DMS153 treated with DMSO at 0.1 percent for 48 hours (cell line): ENCODE results near the gene RAN.
"Not testable (repeated sequence)": the region's sequence is repeated elsewhere in the genome, so short reads cannot be mapped to it uniquely, and the experiment has no call there.

Source experiments
- DNase-seq: peaks from one replicate; lab custom pipeline; 2025; ENCODE audit not compliant: unreplicated experiment; lab: John Stamatoyannopoulos, UW

RAN gene

GRCh38 chr12:130871286-130872178 lies at the start of gene RAN:
Gene RAN, plus strand, starts transcription at chr12:130872066. Its CDS starts 528 bp downstream, at chr12:130872594.
- DNase-seq, result peak; percentile 74

- DNase-seq, result no peak
Measured at GRCh38 chr12:130825771-130826150, 46.1 kb upstream of the RAN start.

DNA sequence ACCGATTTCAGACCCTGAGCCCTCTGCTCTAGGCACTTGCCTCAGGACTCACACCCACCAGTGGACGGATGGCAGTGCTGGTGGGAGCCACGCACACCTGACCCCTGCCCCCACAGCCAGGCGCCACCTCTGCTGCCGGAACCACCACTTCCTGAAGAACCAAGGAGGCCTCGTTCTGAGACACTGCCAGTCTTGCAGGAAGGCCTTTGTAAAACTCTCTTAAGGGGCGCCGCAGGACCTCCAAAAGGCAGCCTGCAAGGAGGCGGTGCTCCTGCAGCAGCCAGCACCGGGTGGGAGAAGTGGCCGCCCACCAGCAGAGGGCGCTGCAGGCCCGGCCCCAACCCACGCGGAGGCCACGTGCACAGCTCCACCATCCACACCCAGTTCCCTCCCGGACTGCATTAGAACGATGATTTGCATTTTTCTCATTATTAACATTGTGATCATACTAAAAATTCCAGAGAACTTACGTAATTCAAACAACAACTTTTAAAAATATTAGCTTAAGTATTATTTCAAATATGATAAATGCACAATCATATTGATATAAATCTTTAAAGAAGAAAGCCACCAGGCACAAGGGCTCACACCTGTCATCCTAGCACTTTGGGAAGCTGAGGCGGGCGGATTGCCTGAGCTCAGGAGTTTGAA lies 45.6 kb upstream of the RAN start:
- DNase-seq, result no peak

DNA sequence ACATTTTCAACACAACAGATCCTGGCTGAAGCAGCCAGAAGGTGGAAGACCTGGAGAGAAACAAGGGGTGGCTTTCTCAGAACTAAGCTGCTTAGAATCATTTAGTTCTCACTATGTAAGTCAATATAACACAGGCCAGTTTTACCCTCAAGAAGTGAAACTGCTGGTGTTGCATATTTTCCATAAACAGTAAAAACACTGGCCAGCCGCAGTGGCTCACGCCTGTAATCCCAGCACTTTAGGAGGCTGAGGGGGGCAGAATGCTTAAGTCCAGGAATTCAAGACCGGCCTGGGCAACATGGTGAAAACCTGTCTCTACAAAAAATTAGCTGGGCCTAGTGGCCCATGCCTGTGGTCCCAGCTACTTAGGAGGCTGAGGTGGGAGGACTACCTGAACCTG lies 44.4 kb upstream of the RAN start:
- DNase-seq, result no peak

- DNase-seq, result no peak
Measured at GRCh38 chr12:130828895-130829294, 43.0 kb upstream of the RAN start.

- no peak for DNase-seq
Measured at GRCh38 chr12:130829391-130830245, 42.2 kb upstream of the RAN start.

DNA sequence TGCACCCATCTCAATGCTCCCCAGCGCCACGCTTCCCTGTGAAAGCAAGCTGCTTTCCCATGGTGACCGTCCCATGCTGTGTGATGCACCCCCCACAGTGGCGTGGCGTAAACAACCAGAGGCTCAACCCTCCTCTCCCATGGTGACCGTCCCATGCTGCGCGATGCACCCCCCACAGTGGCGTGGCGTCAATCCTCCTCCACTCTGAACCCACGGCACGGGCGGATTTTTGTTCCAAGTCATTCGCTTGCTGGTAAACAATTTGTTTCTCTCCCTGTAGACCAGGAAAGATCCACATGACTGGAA lies 41.7 kb upstream of the RAN start:
- DNase-seq, result no peak

DNA sequence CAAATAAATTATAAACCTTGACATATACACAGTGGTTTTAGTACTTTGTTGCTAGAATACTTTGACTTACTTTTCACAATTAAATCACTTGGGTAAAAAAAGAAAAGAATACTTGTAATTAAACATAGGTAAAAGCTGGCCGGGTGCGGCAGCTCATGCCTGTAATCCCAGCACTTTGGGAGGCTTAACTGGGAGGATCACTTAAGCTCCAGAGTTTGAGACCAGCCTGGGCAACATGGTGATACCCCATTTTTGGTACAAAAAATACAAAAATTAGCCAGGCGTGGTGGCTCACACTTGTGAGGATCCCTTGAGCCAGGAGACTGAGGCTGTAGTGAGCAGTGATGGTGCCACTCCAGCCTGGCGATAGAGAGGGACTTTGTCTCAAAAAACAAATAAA lies 40.6 kb upstream of the RAN start:
- no peak for DNase-seq

DNA sequence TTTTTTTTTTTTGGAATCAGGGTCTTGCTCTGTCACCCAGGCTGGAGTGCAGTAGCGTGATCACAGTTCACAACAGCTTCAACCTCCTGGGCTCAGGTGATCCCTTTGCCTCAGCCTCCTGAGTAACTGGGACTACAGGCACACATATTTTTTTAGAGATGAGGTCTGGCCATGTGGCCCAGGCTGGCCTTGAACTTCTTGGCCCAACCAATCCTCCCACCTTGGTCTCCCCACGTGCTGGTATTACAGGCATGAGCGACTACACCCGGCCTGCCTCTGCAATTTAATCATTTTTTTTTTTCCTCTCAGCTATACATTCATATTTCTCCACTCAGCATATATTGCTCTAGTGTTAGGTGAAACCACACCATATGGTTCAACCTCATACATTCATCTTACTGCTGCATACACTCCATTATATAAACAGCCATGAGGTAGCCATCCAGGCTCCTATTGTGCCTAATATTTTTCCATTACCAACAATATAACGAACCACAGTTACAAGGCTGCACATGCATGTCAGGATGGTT lies 39.9 kb upstream of the RAN start:
- no peak for DNase-seq

DNA sequence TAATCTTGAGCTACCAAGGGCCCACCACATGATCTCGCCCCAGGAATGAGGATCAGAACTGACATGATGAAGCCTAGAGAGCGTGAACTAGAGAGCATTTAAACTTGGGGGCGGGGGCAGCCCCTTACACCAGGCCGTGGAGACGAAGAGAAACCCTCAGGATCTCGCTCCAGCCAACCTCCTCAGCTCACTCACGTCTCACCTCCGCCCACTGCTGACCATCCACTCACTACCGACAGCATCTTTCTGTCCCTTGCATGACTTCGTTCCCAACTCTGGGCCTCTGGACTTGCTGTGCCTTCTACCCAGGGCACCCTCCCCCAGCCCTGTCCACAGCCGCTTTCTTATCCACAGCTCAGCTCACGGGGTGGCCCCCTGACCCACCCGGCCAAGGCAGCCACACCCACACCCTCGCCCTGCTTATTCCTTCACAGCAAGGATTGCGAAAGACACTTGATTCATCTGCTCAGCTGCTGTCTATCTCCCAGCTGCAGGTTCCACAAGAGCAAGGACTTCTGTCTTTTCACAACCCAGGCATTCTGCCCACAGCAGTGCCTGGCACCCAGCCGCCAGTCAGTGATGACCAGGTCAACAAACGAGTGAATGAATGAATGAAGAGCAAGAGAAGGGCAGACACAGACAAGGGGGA lies 39.2 kb upstream of the RAN start:
- DNase-seq, result no peak

DNA sequence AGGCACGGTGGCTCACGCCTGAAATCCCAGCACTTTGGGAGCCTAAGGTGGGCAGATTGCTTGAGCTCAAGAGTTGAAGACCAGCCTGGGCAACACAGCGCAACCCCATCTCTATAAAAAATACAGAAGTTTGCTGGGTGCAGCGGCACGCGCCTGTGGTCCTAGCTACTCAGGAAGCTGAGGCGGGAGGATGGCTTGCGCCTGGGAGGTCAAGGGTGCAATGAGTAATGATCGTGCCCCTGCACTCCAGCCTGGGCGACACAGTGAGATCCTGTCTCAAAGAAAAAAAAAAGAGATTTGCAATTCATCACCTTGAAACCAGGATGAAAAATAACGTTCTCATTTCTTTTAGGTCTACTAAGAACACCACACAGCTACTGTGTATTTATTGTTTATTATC lies 36.9 kb upstream of the RAN start:
- no peak for DNase-seq

- no peak for DNase-seq
Measured at GRCh38 chr12:130835436-130835835, 36.4 kb upstream of the RAN start.

DNA sequence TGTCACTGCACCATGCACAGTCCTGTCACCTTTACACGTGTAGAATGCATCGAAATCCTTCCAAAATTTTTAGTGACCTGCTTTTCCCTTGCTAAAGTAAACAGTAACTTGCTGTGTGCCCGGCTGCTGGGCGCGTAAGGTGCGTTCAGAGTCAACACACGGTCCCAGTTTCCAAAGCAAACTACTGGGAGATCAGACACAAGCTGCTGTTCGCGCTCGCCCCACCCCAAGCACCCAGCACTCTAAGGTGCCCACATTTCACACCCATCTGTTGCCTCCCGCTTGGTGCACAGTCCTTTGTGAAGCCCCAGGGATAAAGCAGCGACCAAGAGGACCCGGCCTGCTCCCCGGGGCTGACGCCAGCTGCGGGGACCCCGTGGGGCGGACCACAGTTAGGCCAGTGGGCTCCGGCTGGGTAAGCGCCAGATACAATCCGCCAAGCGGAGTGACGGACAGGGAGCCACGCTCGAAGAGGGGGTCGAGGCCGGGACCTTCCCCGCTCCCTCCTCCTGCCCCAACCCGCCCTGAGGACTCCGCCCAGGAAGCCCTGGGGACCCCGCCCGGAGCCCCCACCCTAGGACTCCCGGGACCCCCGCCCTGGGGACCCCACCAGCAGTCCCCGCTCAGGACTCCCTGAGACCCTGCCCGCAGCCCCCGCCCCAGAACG lies 33.4 kb upstream of the RAN start:
- DNase-seq, result peak; percentile 1

DNA sequence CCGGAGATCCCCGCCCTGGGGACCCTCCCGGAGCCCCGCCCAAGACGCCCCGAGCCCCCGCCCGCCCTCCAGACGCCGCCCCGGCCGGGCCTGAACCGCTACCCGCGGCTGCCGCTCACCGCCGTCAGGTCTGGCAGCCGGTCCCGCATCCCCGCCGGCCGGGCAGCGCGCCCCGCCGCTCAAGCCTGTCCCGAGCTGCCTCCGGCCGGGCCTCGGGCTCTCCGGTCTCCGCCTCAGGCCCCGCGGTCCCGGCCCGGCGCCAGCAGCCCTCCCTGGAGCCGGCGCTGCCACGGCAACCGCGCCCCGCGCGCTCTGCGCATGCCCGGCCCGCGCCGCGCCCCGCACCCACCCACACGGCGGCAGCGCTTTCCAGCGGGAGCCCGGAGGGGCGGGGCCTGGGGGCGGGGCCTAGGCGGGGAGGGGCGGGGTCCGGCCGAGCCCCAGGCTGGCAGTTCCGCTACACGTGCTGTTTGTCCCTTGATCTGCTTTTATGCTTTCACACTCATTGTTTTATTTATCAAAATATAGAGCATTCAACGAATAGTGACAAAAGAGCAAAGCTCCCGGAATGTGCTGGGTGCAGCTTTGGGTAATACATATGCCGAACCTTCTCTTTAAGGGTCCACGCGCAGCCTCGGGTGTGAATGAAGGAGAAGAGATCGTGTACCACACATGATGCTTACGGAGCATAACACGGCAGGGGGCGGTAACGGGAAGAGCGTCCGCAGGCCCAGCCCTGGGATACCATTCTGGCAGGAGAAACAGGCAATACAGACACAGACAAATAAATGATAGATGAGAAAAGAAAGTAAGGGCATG lies 32.7 kb upstream of the RAN start, which contains the start of gene STX2:
Gene STX2, minus strand, starts transcription at position 300 of the 819 bp plus-strand sequence. Its CDS starts 151 bp downstream, at position 149.
- peak; percentile 87 for DNase-seq

- DNase-seq, result no peak
Measured at GRCh38 chr12:130839770-130840404, 32.0 kb upstream of the RAN start.

DNA sequence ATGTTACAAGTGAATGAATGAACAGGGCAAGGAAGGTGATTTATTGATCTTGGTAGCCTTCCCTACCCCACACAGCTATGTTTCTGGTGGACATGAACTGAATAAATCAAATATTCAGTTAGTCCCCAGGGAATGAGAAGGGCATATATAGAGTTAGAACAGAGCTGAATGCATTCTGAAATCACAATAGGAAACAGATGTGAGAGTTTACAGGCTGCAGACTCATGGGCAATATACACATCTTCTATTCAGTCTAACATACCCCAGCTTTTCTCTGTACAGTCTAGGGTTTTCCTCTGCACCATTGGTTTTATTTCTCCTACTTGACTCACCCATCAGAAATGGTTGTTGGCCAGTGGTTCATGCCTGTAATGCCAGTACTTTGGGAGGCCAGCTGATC lies 25.5 kb upstream of the RAN start:
- DNase-seq, result no peak

DNA sequence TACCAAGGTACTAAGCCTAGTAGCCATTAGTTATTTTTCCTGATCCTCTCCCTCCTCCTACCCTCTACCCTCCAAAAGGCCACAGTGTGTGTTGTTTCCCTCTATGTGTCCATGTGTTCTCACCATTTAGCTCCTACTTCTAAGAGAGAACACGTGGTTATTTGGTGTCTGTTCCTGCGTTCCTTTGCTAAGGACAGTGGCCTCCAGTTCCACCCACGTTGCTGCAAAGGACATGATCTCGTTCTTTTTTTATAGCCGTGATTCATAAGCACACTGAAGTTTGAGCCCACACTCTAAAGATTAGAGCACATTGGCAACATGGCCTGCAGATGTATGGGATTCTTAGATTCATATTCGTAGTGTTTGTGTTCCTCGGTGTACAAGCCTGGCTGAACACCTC lies 24.8 kb upstream of the RAN start:
- no peak for DNase-seq

- DNase-seq, result not testable (repeated sequence)
Measured at GRCh38 chr12:130848105-130848504, 23.8 kb upstream of the RAN start.

GRCh38 chr12:130848785-130849305 lies 23.0 kb upstream of the RAN start:
- DNase-seq, result not testable (repeated sequence)
